ENCODE measurements around the gene CCDC121.
"Not testable (repeated sequence)": the region's sequence is repeated elsewhere in the genome, so short reads cannot be mapped to it uniquely, and the experiment has no call there.

The CCDC121 gene

DNA sequence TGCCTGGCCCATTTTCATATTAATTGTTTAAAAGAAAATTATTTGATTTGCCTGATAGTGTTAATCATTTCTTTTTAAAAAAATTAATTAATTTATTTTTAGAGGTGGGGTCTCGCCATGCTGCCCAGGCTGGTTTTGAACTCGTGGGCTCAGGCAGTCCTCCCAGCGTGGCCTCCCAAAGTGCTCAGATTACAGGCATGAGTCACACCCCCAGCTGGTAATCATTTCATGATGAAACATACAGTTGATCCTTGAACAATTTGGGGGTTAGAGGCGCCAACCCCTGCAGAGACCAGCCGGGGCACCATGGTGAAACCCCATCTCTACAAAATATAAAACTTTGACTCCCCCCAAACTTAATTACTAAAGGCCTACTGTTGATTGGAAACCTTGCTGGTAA, 8.0 kb upstream of the CCDC121 start:
- Histone ChIP-seq H3K9me3 (ENCODE audit: control insufficient read depth, insufficient read depth, low read length) (no peaks in the 10 kb centered on the region), H3K27ac (ENCODE audit: low read depth, low read length) (no peak overlapping the region), H3K4me2 (ENCODE audit: low read length) (no peak overlapping the region), H3K4me1 (ENCODE audit: control insufficient read depth, low read length) (no peaks in the 10 kb centered on the region), H3K27me3 (ENCODE audit: control insufficient read depth, low read length) (no peaks in the 10 kb centered on the region), H3K4me3 (ENCODE audit: low read length) (no peak overlapping the region), H3K36me3 (ENCODE audit: control insufficient read depth, low read length) (peaks cover 85% of the 10 kb centered on the region), H3F3A (ENCODE audit: control insufficient read depth, insufficient read depth) (0 out of 2 replicates have a peak, but pooled peaks cover 3% of the 10 kb centered on the region), H3K9me2 (replicated peaks; ENCODE audit: control insufficient read depth, low read length) (no peaks in the 10 kb centered on the region), H3K79me2 (ENCODE audit: control insufficient read depth, low read length) (no peaks in the 10 kb centered on the region), H4K20me1 (ENCODE audit: control insufficient read depth, insufficient read depth, low read depth, low read length) (no peaks in the 10 kb centered on the region)
- TF ChIP-seq, protein P1, sequence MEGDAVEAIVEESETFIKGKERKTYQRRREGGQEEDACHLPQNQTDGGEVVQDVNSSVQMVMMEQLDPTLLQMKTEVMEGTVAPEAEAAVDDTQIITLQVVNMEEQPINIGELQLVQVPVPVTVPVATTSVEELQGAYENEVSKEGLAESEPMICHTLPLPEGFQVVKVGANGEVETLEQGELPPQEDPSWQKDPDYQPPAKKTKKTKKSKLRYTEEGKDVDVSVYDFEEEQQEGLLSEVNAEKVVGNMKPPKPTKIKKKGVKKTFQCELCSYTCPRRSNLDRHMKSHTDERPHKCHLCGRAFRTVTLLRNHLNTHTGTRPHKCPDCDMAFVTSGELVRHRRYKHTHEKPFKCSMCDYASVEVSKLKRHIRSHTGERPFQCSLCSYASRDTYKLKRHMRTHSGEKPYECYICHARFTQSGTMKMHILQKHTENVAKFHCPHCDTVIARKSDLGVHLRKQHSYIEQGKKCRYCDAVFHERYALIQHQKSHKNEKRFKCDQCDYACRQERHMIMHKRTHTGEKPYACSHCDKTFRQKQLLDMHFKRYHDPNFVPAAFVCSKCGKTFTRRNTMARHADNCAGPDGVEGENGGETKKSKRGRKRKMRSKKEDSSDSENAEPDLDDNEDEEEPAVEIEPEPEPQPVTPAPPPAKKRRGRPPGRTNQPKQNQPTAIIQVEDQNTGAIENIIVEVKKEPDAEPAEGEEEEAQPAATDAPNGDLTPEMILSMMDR (IDR thresholded peaks at IDR 0.05; ENCODE audit: low read depth, low read length, poor library complexity, severe bottlenecking): no peak
- no peak for TF ChIP-seq EZH2phosphoT487 (IDR thresholded peaks at IDR 0.05; ENCODE audit: borderline replicate concordance, low read length)

DNA sequence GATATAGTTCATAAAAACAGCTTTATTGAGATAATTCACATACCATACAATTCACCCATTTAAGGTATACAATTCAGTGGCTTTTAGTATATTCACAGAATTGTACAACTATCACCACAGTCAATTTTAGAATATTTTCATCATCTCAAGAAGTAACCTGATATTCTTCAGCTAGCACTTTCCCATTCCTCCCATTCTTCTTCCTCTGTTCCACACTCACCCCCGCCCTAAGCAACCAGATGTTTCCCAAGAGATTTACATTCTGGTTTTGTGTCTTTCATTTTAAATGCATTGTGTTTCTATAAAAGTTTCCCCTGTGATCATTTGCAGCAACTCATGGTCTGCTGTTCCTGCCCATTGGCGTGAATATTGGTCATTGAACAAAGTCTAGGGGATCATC, 5.5 kb upstream of the CCDC121 start:
- H3F3A ChIP-seq (ENCODE audit: control insufficient read depth, insufficient read depth): no peaks in the 10 kb centered on the region
- no peak overlapping the region for H3K4me3 ChIP-seq (ENCODE audit: low read length)
- H3K9me2 ChIP-seq (replicated peaks; ENCODE audit: control insufficient read depth, low read length): no peaks in the 10 kb centered on the region
- TF ChIP-seq, protein P1 (IDR thresholded peaks at IDR 0.05; ENCODE audit: low read depth, low read length, poor library complexity, severe bottlenecking): no peak
- no peak for TF ChIP-seq EZH2phosphoT487 (IDR thresholded peaks at IDR 0.05; ENCODE audit: borderline replicate concordance, low read length)
- no peaks in the 10 kb centered on the region for H3K27me3 ChIP-seq (ENCODE audit: control insufficient read depth, low read length)
- H3K27ac ChIP-seq (ENCODE audit: low read depth, low read length): no peak overlapping the region
- H3K36me3 ChIP-seq (ENCODE audit: control insufficient read depth, low read length): peaks cover 79% of the 10 kb centered on the region
- no peaks in the 10 kb centered on the region for H3K9me3 ChIP-seq (ENCODE audit: control insufficient read depth, insufficient read depth, low read length)
- no peaks in the 10 kb centered on the region for H4K20me1 ChIP-seq (ENCODE audit: control insufficient read depth, insufficient read depth, low read depth, low read length)
- H3K79me2 ChIP-seq (ENCODE audit: control insufficient read depth, low read length): peaks cover 16% of the 10 kb centered on the region
- H3K4me1 ChIP-seq (ENCODE audit: control insufficient read depth, low read length): peaks cover 7% of the 10 kb centered on the region
- no peak overlapping the region for H3K4me2 ChIP-seq (ENCODE audit: low read length)

DNA sequence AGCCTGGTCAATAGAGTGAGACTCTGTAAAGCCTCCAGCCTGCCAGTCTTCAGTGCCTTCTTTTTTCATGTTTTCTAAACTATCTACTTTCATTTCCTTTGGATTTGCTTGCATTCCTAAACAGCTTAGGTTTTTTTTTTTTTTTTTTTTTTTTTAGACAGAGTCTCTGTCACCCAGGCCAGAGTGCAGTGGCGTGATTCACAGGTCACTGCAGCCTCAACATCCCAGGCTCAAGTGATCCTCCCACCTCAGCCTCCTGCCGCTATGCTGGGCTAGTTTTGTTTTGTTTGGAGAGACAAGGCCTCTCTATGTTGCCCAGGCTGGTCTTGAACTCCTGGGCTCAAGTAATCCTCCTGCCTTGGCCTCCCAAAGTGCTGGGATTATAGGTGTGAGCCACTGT, 1.4 kb upstream of the CCDC121 start:
- not testable (repeated sequence) for H4K20me1 ChIP-seq (ENCODE audit: control insufficient read depth, insufficient read depth, low read depth, low read length); H3K27me3 ChIP-seq (ENCODE audit: control insufficient read depth, low read length); H3K27ac ChIP-seq (ENCODE audit: low read depth, low read length); H3F3A ChIP-seq (ENCODE audit: control insufficient read depth, insufficient read depth); H3K9me3 ChIP-seq (ENCODE audit: control insufficient read depth, insufficient read depth, low read length); H3K4me3 ChIP-seq (ENCODE audit: low read length); H3K9me2 ChIP-seq (replicated peaks; ENCODE audit: control insufficient read depth, low read length)
- H3K4me2 ChIP-seq (ENCODE audit: low read length): peak overlapping the region; percentile 74; the same call in 1 of the 2 replicates
- peaks cover 52% of the 10 kb centered on the region for H3K36me3 ChIP-seq (ENCODE audit: control insufficient read depth, low read length)
- peaks cover 31% of the 10 kb centered on the region for H3K4me1 ChIP-seq (ENCODE audit: control insufficient read depth, low read length)
- peaks cover 20% of the 10 kb centered on the region for H3K79me2 ChIP-seq (ENCODE audit: control insufficient read depth, low read length)

DNA sequence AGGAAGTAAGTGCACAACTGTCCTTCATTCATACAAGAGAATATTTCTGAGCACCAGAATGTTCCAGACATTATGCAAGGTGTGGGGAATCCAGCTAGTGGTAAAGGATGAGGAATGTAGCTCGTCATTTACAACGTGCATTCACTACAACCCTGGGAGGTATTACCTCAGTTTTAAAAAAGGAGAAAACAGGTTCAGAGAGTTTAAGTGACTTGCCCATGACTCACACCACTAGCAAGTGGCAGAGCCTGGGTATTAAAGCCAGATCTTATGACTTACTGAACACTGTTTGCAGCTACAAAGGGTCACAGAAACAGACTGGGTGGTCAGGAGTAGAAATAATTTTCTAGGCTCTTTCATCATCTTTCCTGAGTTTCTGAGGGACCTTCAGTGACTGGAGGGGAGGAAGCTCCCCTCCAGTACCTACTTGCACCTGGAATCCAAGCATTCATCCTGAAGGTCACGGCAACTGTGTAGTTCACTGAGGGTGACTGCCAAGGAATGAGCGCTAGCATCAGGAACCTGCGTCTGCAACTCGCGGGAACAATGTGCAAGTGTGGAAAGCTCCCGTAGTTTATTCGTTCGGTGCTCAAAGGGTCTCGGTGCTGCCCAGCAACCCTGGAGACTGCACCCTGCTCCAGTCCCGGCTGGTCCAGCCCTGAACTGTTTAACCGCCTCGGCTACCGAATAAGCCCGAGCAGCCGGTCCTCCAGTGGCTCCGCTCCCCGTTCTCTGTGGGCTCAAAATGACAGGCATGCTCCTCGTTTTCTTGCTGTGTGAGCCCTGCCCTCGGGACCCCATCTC, 647 bp downstream of the CCDC121 start:
- H3K4me1 ChIP-seq (ENCODE audit: control insufficient read depth, low read length): peaks cover 31% of the 10 kb centered on the region
- H4K20me1 ChIP-seq (ENCODE audit: control insufficient read depth, insufficient read depth, low read depth, low read length): no peaks in the 10 kb centered on the region
- H3K4me2 ChIP-seq (ENCODE audit: low read length): peak overlapping the region; percentile 74
- no peak overlapping the region for H3K27ac ChIP-seq (ENCODE audit: low read depth, low read length)
- H3K27me3 ChIP-seq (ENCODE audit: control insufficient read depth, low read length): no peaks in the 10 kb centered on the region
- peaks cover 20% of the 10 kb centered on the region for H3K79me2 ChIP-seq (ENCODE audit: control insufficient read depth, low read length)
- no peaks in the 10 kb centered on the region for H3K9me2 ChIP-seq (replicated peaks; ENCODE audit: control insufficient read depth, low read length)
- H3K9me3 ChIP-seq (ENCODE audit: control insufficient read depth, insufficient read depth, low read length): no peaks in the 10 kb centered on the region
- H3K36me3 ChIP-seq (ENCODE audit: control insufficient read depth, low read length): peaks cover 49% of the 10 kb centered on the region
- H3K4me3 ChIP-seq (ENCODE audit: low read length): peak overlapping the region; percentile 88
- peaks cover 7% of the 10 kb centered on the region; the same call in 1 of the 2 replicates for H3F3A ChIP-seq (ENCODE audit: control insufficient read depth, insufficient read depth)
- TF ChIP-seq, protein P1 (IDR thresholded peaks at IDR 0.05; ENCODE audit: low read depth, low read length, poor library complexity, severe bottlenecking): no peak
- no peak for TF ChIP-seq EZH2phosphoT487 (IDR thresholded peaks at IDR 0.05; ENCODE audit: borderline replicate concordance, low read length)

DNA sequence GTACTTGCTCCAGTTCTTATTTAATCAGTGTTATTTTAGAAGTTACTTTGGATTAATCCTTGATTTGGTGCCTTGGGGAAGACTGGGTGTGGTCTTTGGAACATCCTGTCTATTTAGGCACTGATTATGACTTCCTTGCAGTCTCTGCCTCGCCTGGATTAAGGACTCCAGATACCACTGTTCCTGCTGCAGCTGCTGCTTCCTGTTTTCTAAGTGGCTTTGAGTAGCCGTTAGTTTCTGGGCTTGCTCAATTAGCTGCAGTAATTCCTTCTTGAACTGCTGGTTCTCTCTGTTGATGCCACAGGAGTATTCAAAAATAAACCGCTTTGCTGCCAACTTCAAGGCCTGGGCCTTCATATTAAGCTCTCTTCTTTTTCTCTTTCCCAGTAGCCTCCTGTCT, 1.9 kb downstream of the CCDC121 start:
- H3K9me2 ChIP-seq (replicated peaks; ENCODE audit: control insufficient read depth, low read length); H4K20me1 ChIP-seq (ENCODE audit: control insufficient read depth, insufficient read depth, low read depth, low read length); H3K27me3 ChIP-seq (ENCODE audit: control insufficient read depth, low read length); H3F3A ChIP-seq (ENCODE audit: control insufficient read depth, insufficient read depth); H3K4me3 ChIP-seq (ENCODE audit: low read length); H3K9me3 ChIP-seq (ENCODE audit: control insufficient read depth, insufficient read depth, low read length): not testable (repeated sequence)
- Histone ChIP-seq H3K4me2 (ENCODE audit: low read length) (peak overlapping the region; percentile 30), H3K27ac (ENCODE audit: low read depth, low read length) (0 out of 2 replicates have a peak overlapping the region, but pooled peaks have one; percentile 25), H3K36me3 (ENCODE audit: control insufficient read depth, low read length) (peaks cover 49% of the 10 kb centered on the region), H3K4me1 (ENCODE audit: control insufficient read depth, low read length) (peaks cover 31% of the 10 kb centered on the region), H3K79me2 (ENCODE audit: control insufficient read depth, low read length) (peaks cover 20% of the 10 kb centered on the region)
